SU-DHL-6 (cell line): Measurements from ENCODE around the gene ELOF1.
A peak's percentile ranks its signal among the peaks of the same experiment; 100 is the strongest.

Experiments used
- H2AFZ ChIP-seq: fragments of 200-600 bp; sonication (generic); 2 replicates; pipeline ENCODE4 v1.6.1; 2014; ENCODE audit warnings: low read depth, mild to moderate bottlenecking, moderate library complexity, mixed read lengths, antibody characterized with exemption, low read length; ENCODE audit not compliant: severe bottlenecking
- H3F3A ChIP-seq: fragments of 200-600 bp; shearing (Covaris generic); 2 replicates; pipeline ENCODE4 v1.6.0; 2016; ENCODE audit warnings: antibody characterized with exemption, mild to moderate bottlenecking; ENCODE audit not compliant: insufficient read depth
- H3K27ac ChIP-seq: fragments of 200-600 bp; sonication (generic); 2 replicates; pipeline ENCODE4 v1.5.1; 2016; ENCODE audit warnings: low read depth, mild to moderate bottlenecking, low read length, moderate library complexity, mixed read lengths
- H3K27me3 ChIP-seq: fragments of 200-600 bp; sonication (generic), shearing (Covaris generic); 2 replicates; pipeline ENCODE4 v1.6.0; 2014; ENCODE audit warnings: mild to moderate bottlenecking, low read length
- H3K36me3 ChIP-seq: fragments of 200-600 bp; sonication (generic); 2 replicates; pipeline ENCODE4 v1.6.1; 2014; ENCODE audit warnings: mild to moderate bottlenecking, low read length, mixed read lengths
- H3K4me2 ChIP-seq: fragments of 300-600, 200-600 bp; shearing (Covaris generic), sonication (generic); 2 replicates; pipeline ENCODE4 v1.6.0; 2014; ENCODE audit warnings: low read length, low read depth, mild to moderate bottlenecking; ENCODE audit not compliant: poor library complexity, severe bottlenecking
- H3K4me3 ChIP-seq: fragments of 200-600 bp; sonication (generic); 2 replicates; pipeline ENCODE4 v1.5.1; 2014; ENCODE audit warnings: antibody characterized with exemption, low read length, mild to moderate bottlenecking, mixed read lengths; ENCODE audit not compliant: insufficient read depth, poor library complexity, severe bottlenecking
- H3K79me2 ChIP-seq: fragments of 200-600 bp; sonication (generic); 2 replicates; pipeline ENCODE4 v1.6.1; 2014; ENCODE audit warnings: mild to moderate bottlenecking, low read length, moderate library complexity; ENCODE audit not compliant: insufficient read depth
- H3K9ac ChIP-seq: fragments of 200-600 bp; sonication (generic); 2 replicates; pipeline ENCODE4 v1.7.0; 2014; ENCODE audit warnings: mild to moderate bottlenecking, low read length
- H3K9me2 ChIP-seq: fragments of 200-600 bp; sonication (generic); replicated peaks from 2 replicates; pipeline ENCODE4 v1.6.1; 2014; ENCODE audit warnings: low read length; ENCODE audit not compliant: insufficient read depth
- H3K9me3 ChIP-seq: fragments of 200-600 bp; sonication (generic); 2 replicates; pipeline ENCODE4 v1.6.1; 2014; ENCODE audit warnings: low read length, mixed read lengths; ENCODE audit not compliant: insufficient read depth
- H4K20me1 ChIP-seq: fragments of 200-600 bp; sonication (generic); 2 replicates; pipeline ENCODE4 v1.6.1; 2014; ENCODE audit warnings: low read depth, mild to moderate bottlenecking, antibody characterized with exemption, low read length, moderate library complexity, mixed read lengths
- CTCF ChIP-seq: fragments of 200-600 bp; sonication (generic); IDR thresholded peaks from one replicate; pipeline ENCODE4 v1.5.1; 2017; ENCODE audit warnings: antibody characterized with exemption, mild to moderate bottlenecking, low read length, moderate library complexity; ENCODE audit not compliant: insufficient read depth, poor library complexity, severe bottlenecking
- EZH2phosphoT487 ChIP-seq: fragments of 200-600 bp; sonication (generic), shearing (Covaris generic); conservative IDR thresholded peaks from 2 replicates; pipeline ENCODE4 v1.6.1; 2018; ENCODE audit warnings: mild to moderate bottlenecking, antibody characterized with exemption, low read length, moderate library complexity, mixed read lengths

Gene ELOF1

GRCh38 chr19:11538232-11539036 lies 20.6 kb downstream of the ELOF1 start, which contains the start of gene CNN1:
CNN1 (plus strand) TSS chr19:11538851; CDS start chr19:11538928, 77 bp downstream.
- Histone ChIP-seq H4K20me1 (no peaks in the 10 kb centered on the region), H3K4me3 (no peak within 1 kb of the TSS), H2AFZ (no peak within 1 kb of the TSS), H3F3A (peaks cover 8% of the 10 kb centered on the region; the same call in 1 of the 2 replicates), H3K4me2 (no peak within 1 kb of the TSS), H3K9me2 (no peaks in the 10 kb centered on the region), H3K27me3 (no peaks in the 10 kb centered on the region), H3K9me3 (no peaks in the 10 kb centered on the region), H3K36me3 (no peaks in the 10 kb centered on the region), H3K27ac (no peak within 1 kb of the TSS), H3K79me2 (no peaks in the 10 kb centered on the region), H3K9ac (no peak within 1 kb of the TSS)
- TF ChIP-seq EZH2phosphoT487 (no peak), CTCF (no peak)

DNA sequence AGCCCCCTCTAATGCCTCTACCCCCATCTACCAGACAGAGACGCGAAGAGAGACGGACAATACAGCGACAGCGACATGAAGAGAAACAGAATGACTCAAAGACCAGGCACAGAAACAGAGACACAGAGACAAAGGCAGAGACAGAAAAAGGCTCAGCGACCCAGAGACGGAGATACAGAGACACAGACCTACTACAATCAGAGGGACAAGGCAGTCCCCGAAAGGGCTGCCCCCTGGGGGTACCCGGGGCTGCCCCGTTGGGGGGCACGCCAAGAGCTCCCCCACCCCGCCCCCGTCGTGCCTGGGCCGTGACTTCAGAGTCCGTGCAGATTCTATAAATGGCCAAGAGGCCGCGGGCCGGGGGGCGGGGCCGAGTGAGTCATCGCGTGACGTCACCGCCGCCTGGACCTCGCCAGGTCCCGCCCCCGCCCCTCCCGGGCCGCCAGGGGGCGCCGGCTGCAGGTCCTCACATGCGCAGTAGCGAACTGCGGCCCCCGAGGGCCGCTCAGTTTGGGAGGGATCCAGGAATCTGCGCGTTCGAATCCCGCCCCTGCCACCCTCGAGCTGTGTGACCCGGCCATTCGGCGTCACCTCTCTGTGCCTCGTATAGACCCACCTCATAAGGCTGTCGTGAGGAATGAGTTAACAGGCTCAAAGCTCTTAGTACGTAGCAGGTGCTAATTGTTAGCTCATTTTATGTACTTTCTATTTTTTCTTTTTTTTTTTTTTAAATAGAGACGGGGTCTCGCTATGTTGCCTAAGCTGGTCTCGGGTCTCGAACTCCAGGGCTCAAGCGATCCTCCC lies 23.0 kb downstream of the ELOF1 start:
- no peaks in the 10 kb centered on the region for H3K27me3 ChIP-seq
- H3K27ac ChIP-seq: peak overlapping the region; percentile 26; the same call in 1 of the 2 replicates
- H3K9me3 ChIP-seq: no peaks in the 10 kb centered on the region

GRCh38 chr19:11534948-11535347 lies 24.1 kb downstream of the ELOF1 start:
- no peaks in the 10 kb centered on the region for H3K27me3 ChIP-seq
- TF ChIP-seq EZH2phosphoT487 (no peak), CTCF (no peak)
- peak overlapping the region; percentile 5 for H2AFZ ChIP-seq
- peak overlapping the region; percentile 66 for H3K4me2 ChIP-seq
- H3K4me3 ChIP-seq: peak overlapping the region; percentile 32
- H3K9me2 ChIP-seq: no peaks in the 10 kb centered on the region
- no peak overlapping the region for H3K27ac ChIP-seq
- no peaks in the 10 kb centered on the region for H3K9me3 ChIP-seq
- H3K36me3 ChIP-seq: no peaks in the 10 kb centered on the region
- H3F3A ChIP-seq: peaks cover 8% of the 10 kb centered on the region; the same call in 1 of the 2 replicates
- peak overlapping the region; percentile 17 for H3K9ac ChIP-seq
- H3K79me2 ChIP-seq: no peaks in the 10 kb centered on the region
- H4K20me1 ChIP-seq: no peaks in the 10 kb centered on the region

More for the DNA sequence above, 23.0 kb downstream of the ELOF1 start:
- Histone ChIP-seq H3K4me3 (peak overlapping the region; percentile 52), H4K20me1 (no peaks in the 10 kb centered on the region), H3F3A (peaks cover 8% of the 10 kb centered on the region; the same call in 1 of the 2 replicates), H3K36me3 (no peaks in the 10 kb centered on the region), H3K9me2 (no peaks in the 10 kb centered on the region), H3K4me2 (peak overlapping the region; percentile 66), H3K9ac (peak overlapping the region; percentile 45), H2AFZ (peak overlapping the region; percentile 89), H3K79me2 (no peaks in the 10 kb centered on the region)
- no peak for TF ChIP-seq EZH2phosphoT487
- TF ChIP-seq CTCF: peak; percentile 85
